H1 (cell line): ENCODE measurements around the gene RPL31. TPM values are rescaled to one million over a fixed set of nuclear protein-coding genes. Genes with fewer than 3 reads are reported as not detected.

Experiments
- CTCF ChIP-seq, 3 experiments: IDR thresholded peaks; 1 replicate in 2 of 3; 2 replicates in 1 of 3; pipeline versions ENCODE4 v1.5.1 to v1.6.1; 2011; ENCODE audit warnings: low read length in 3 of 3, mild to moderate bottlenecking in 3 of 3, inconsistent platforms in 2 of 3, low read depth in 1 of 3, moderate library complexity in 1 of 3; ENCODE audit not compliant: insufficient read depth in 1 of 3; ENCODE audit errors: control extremely low read depth in 1 of 3
- JUND ChIP-seq: IDR thresholded peaks from 2 replicates; pipeline ENCODE4 v1.6.1; 2011; ENCODE audit warnings: mild to moderate bottlenecking, improper control_type of control experiment, low read length
- RBBP5 ChIP-seq: IDR thresholded peaks from 2 replicates; pipeline ENCODE4 v1.7.1; 2012; ENCODE audit warnings: low read depth, mild to moderate bottlenecking, inconsistent platforms, low read length, moderate library complexity, borderline replicate concordance
- polyA plus RNA-seq, 7 experiments: library from polyadenylated mRNA; depleted of rRNA in 3 of 7; stranded (reverse) in 5 of 7; unstranded in 2 of 7; fragments of >200 nt in 5 of 7; fragments of 200-250 nt in 2 of 7; gene quantifications; 1 replicate in 5 of 7; 2 replicates in 1 of 7; 4 replicates in 1 of 7; pipeline versions ENCODE4 v1.2.1 to v1.2.3, GENCODE V29; 2011 to 2013; ENCODE audit warnings: missing spikeins in 2 of 7, mixed read lengths in 2 of 7
- total RNA-seq: library from RNA; stranded (reverse); fragmentation: NEBNext Ultra II Directional; extraction: Animal tissue kit (Norgen Biotek cat#: 25700); gene quantifications from 2 replicates; pipeline ENCODE4 v1.2.1, GENCODE V29; 2021

RPL31 gene
- total and polyA plus RNA-seq, 2 of the 8 experiments (the other 6 are each of a cell fraction or from before 2014, with no cell fraction given) = 1,463 to 1,722 TPM

- TF ChIP-seq JUND = no peak
- no peak for TF ChIP-seq CTCF (IDR thresholded peaks at IDR 0.05; ENCODE audit: control extremely low read depth in 1 of 3, insufficient read depth in 1 of 3, low read depth in 1 of 3, low read length in 3 of 3)
- no peak for TF ChIP-seq RBBP5
These were observed 36.5 kb upstream of the RPL31 start (continued) for GRCh38 chr2:100965596-100965995.
